Stimulated activated CD8-positive, alpha-beta memory T cell treated with anti-CD3 and anti-CD28 coated beads, Interleukin-12 subunit alpha, Interleukin-12 subunit beta, amount 100 ng/mL, for 1 hour (primary cell): Measurements from ENCODE around the gene PEX7.
"Not testable (repeated sequence)": the region's sequence is repeated elsewhere in the genome, so short reads cannot be mapped to it uniquely, and the experiment has no call there.

Experiments used
- DNase-seq: peaks from one replicate; pipeline ENCODE4 v3.0.0-alpha.2; 2020; ENCODE audit warnings: low read depth

Gene PEX7

GRCh38 chr6:136822376-136823127 is at the start of gene PEX7:
PEX7 (plus strand) TSS chr6:136822592; CDS start chr6:136822666, 74 bp downstream.
- peak; percentile 72 for DNase-seq

GRCh38 chr6:136772685-136773472 is 49.5 kb upstream of the PEX7 start:
- no peak for DNase-seq

- no peak for DNase-seq
These were observed 49.0 kb upstream of the PEX7 start for GRCh38 chr6:136773473-136773796.

- DNase-seq = no peak
These were observed 48.0 kb upstream of the PEX7 start for GRCh38 chr6:136774228-136775041.

GRCh38 chr6:136775081-136775480 is 47.3 kb upstream of the PEX7 start:
- no peak for DNase-seq

- no peak for DNase-seq
These were observed 46.8 kb upstream of the PEX7 start for GRCh38 chr6:136775548-136775947.

- no peak for DNase-seq
These were observed 44.7 kb upstream of the PEX7 start for GRCh38 chr6:136777651-136778050.

GRCh38 chr6:136779682-136780081 is 42.7 kb upstream of the PEX7 start:
- no peak for DNase-seq

DNA sequence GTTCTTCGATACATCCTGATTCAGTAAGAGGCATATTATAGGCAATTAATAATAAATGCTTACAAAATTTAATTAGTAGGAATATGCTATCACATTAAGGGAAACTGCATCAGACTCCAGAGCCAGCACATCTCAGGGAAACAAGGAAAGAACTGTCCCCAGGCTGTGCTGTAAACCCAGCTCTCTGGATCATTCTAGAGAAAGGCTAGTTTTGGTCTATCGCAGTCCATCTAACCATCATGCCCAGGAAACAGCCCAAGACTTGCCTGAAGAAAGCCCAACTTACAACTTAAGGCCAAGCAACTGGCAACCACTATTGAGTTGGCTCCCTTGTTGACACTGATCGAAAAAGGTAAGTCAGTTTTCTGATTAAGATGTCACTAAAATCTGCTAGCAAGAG is 41.4 kb upstream of the PEX7 start:
- DNase-seq = no peak

- DNase-seq = no peak
These were observed 40.2 kb upstream of the PEX7 start for GRCh38 chr6:136782021-136782770.

GRCh38 chr6:136783021-136783420 is 39.4 kb upstream of the PEX7 start:
- DNase-seq = no peak

DNA sequence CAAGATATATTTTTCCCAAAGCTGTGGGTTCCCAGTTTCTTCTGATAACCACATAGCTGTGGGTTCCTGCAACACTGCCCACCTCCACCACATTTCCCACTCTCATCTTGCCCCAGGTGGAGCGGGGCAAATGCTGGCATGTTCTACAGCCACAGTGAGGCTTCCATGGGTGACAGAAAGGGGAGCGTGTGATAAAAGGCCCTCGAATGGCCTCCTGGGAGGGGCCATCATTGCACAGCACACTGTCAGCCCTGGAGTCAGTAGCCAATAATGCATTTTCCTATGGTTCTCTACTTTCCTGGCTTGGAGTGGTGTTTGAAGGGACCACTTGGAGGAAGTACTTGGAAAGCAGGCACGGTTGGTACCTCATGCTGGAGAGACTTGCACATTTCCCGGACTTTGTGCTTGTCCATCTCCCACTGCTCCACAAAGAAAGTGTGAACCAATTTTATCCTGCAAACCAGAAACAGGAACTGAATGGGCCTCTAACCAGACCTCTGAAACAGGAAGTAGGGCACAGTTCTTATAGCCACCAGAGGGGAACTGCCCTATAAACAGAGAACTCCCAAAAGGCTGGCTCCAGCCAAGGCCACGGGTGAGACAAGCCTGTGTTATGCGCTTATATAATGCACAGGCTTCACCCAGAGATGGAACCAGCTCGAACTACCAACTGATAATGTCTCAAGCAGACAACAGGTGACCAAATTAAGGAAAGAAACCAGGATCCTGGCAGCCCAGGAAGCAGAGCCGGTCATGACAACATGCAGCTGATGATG is 38.7 kb upstream of the PEX7 start:
- no peak for DNase-seq

GRCh38 chr6:136784271-136784664 is 38.1 kb upstream of the PEX7 start:
- DNase-seq = no peak

DNA sequence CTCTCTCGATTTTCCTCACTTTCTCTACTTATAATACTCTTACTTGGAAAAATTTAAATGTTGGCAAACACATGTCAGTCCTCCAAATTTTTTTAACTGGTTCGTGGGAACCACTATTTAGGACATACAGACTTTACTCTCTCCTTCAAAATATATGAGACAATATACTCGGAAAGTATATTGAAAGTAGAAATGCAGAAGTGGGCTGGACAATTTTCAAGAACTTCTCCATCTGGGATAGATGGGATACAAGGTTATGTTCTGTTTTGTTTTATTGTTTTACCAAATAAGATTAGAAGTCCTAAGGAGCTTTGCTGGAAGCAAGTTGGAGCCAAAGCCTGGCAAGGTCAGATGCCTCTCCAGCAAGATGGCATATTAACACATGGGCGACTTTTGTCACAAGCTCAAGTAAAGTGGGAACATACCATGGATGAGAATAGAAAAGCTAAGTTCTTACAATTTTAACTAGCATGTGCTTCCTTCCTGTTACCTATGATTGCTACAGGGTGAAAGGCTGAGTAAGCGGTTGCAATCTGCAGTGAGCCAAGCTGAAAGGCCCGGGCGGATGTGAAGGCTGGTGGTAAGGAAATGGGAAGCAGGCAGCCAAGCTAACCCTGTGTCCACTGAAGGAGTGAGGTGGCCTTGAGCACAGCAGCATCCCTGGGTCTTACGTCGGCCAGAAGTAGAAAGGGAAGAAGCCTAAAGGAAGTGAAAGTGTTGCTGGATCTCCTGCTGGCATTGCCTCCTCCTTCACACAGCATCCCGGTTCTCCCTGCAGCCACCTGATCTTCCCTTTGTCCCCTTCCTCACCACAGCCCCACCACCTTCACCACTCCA is 37.3 kb upstream of the PEX7 start:
- no peak for DNase-seq

DNA sequence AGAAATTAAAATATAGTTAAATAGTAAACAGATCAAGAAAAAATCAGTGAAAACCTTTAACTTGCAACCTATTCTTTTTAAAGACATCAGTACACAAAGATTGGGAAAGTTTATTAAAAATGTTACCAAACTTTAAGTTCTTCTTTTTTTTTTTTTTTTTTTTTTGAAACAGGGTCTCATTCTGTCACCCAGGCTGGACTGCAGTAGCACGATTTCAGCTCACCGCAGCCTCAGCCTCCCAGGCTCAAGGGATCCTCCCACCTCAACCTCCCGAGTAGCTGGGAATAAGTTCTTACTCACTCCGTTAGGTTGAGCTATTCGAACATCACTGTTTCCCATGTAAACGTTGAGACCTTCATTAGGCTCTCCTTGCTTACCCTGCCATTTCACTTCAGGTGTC is 35.7 kb upstream of the PEX7 start:
- no peak for DNase-seq

GRCh38 chr6:136787726-136788068 is 34.7 kb upstream of the PEX7 start:
- DNase-seq = no peak

- DNase-seq = no peak
These were observed 34.1 kb upstream of the PEX7 start for GRCh38 chr6:136788069-136788902.

DNA sequence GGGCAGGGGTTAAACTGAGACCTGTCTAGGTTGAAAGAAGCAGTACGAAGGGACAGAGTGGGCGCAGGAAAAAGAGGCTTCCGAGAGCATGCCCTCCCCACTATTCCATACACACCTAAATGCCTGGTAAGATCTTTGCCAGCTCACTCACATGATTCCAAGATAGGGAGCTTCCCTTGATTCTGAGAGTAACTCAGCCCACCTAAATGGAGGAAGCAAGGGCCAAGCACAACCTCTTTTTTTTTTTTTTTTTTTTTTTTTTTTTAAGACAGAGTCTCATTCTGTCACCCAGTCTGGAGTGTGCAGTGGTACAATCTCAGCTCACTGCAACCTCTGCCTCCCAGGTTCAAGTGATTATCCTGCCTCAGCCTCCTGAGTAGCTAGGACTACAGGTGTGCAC is 33.0 kb upstream of the PEX7 start:
- DNase-seq = not testable (repeated sequence)
